Brain microvascular endothelial cell (primary cell): ENCODE results near the gene RHEX.

ENCODE experiments used
- DNase-seq: peaks from one replicate; pipeline ENCODE4 v3.0.0-alpha.2; 2020
- H3K27ac ChIP-seq: fragments of 250-450 bp; sonication (Bioruptor Pico); 2 replicates; pipeline ENCODE4 v1.5.1; 2020; ENCODE audit warnings: mild to moderate bottlenecking, moderate library complexity
- H3K27me3 ChIP-seq: fragments of 250-450 bp; sonication (Bioruptor Pico); replicated peaks from 2 replicates; pipeline ENCODE4 v1.5.1; 2020; ENCODE audit warnings: mild to moderate bottlenecking
- H3K36me3 ChIP-seq: fragments of 250-450 bp; sonication (Bioruptor Pico); replicated peaks from 2 replicates; pipeline ENCODE4 v1.5.1; 2020; ENCODE audit warnings: mild to moderate bottlenecking
- H3K4me3 ChIP-seq: 2 replicates; pipeline ENCODE4 v1.5.1; 2011; ENCODE audit warnings: low read depth, mild to moderate bottlenecking, control low read depth, low read length, moderate library complexity
- CTCF ChIP-seq: IDR thresholded peaks from 2 replicates; pipeline ENCODE4 v1.5.1; 2011; ENCODE audit warnings: low read depth, mild to moderate bottlenecking, moderate library complexity, low read length, control low read depth, inconsistent platforms; ENCODE audit errors: missing control alignments
- in situ Hi-C: cut with HindIII; loops from 2 replicates; pipeline ENCODE4 v1.10.0; 2017; ENCODE audit warnings: low sequenced_read_pairs, low pct_ligation_motif_present

RHEX gene

GRCh38 chr1:206145771-206146290 lies 92.9 kb downstream of the RHEX start:
- Histone ChIP-seq H3K36me3 (no peaks in the 10 kb centered on the region), H3K4me3 (no peak overlapping the region), H3K27me3 (peaks cover 2% of the 10 kb centered on the region), H3K27ac (no peak overlapping the region)
- TF ChIP-seq CTCF = no peak
- in situ Hi-C loops = no loop called here
- DNase-seq = no peak
